GM12878 (cell line): Measurements from ENCODE around the gene GOLGA8Q. TPM values are rescaled to one million over a fixed set of nuclear protein-coding genes. Genes with fewer than 3 reads are reported as not detected.
"Not testable (repeated sequence)": the region's sequence is repeated elsewhere in the genome, so short reads cannot be mapped to it uniquely, and the experiment has no call there.

ENCODE experiments used
- ATAC-seq: fragments of 200-7000 bp; cut with Tn5 transposase; 3 replicates; pipeline ENCODE4 v1.9.1; 2020; ENCODE audit warnings: mild to moderate bottlenecking, moderate library complexity
- BruUV-seq: library from RNA; stranded (reverse); fragments of 400-500 nt; replicated peaks from 2 replicates; lab custom pipeline; 2021; lab: Mats Ljungman, UMichigan
- CTCF ChIA-PET: fragments of 300-600 bp; sonication (Branson Sonifier 250); formaldehyde crosslinking; extraction: SDS; loops from one replicate; lab custom pipeline; 2021; ENCODE audit warnings: inconsistent platforms; lab: Yijun Ruan, JAX
- POLR2A ChIA-PET: fragments of 350-600 bp; formaldehyde crosslinking; extraction: SDS; loops from one replicate; lab custom pipeline; 2021; ENCODE audit warnings: inconsistent platforms; lab: Charles Lee
- RAD21 ChIA-PET: fragments of 300-600 bp; sonication (Branson Sonifier 250); formaldehyde crosslinking; loops from one replicate; lab custom pipeline; 2023; ENCODE audit warnings: antibody characterized with exemption; ENCODE audit not compliant: unreplicated experiment; lab: Charles Lee
- SMC1A ChIA-PET: fragments of 300-600 bp; sonication (Branson Sonifier 250); formaldehyde crosslinking; loops from one replicate; lab custom pipeline; 2023; ENCODE audit not compliant: unreplicated experiment, uncharacterized antibody; lab: Charles Lee
- DNase-seq: peaks from one replicate; pipeline ENCODE4 v3.0.0-alpha.2; 2011; ENCODE audit warnings: low read depth, low spot score
- FAIRE-seq: peaks from 3 replicates; lab custom pipeline; 2011; peaks lifted over from hg19 to GRCh38; lab: Jason Lieb, UNC
- H2AFZ ChIP-seq: 2 replicates; pipeline ENCODE4 v1.6.0; 2011; ENCODE audit warnings: low read depth, low read length, control low read depth; ENCODE audit not compliant: control insufficient read depth
- H3K27ac ChIP-seq: 2 replicates; pipeline ENCODE4 v1.5.1; 2011; ENCODE audit warnings: control low read depth; ENCODE audit not compliant: control insufficient read depth, insufficient read depth
- H3K27me3 ChIP-seq, 2 experiments: replicated peaks in 1 of 2; 2 replicates each; pipeline versions ENCODE4 v1.6.0 to v1.6.1; 2011; ENCODE audit warnings: low read length in 1 of 2; ENCODE audit not compliant: control insufficient read depth in 2 of 2, insufficient read depth in 2 of 2
- H3K36me3 ChIP-seq, 2 experiments: 2 replicates each; pipeline ENCODE4 v1.5.1; 2011; ENCODE audit warnings: low read length in 1 of 2; ENCODE audit not compliant: control insufficient read depth in 2 of 2, insufficient read depth in 2 of 2
- H3K4me1 ChIP-seq: 2 replicates; pipeline ENCODE4 v1.6.1; 2011; ENCODE audit warnings: mild to moderate bottlenecking, low read length, moderate library complexity, mixed read lengths; ENCODE audit not compliant: control insufficient read depth, insufficient read depth
- H3K4me2 ChIP-seq: 2 replicates; pipeline ENCODE4 v1.6.0; 2011; ENCODE audit warnings: control low read depth; ENCODE audit not compliant: control insufficient read depth, insufficient read depth
- H3K4me3 ChIP-seq: fragments of 200-600 bp; sonication (generic); 2 replicates; pipeline ENCODE4 v1.5.1; 2016
- H3K79me2 ChIP-seq: 2 replicates; pipeline ENCODE4 v1.6.0; 2011; ENCODE audit warnings: low read length; ENCODE audit not compliant: control insufficient read depth, insufficient read depth
- H3K9ac ChIP-seq: 2 replicates; pipeline ENCODE4 v1.8.0; 2011; ENCODE audit warnings: low read length, control low read depth, mixed read lengths; ENCODE audit not compliant: control insufficient read depth, insufficient read depth
- H3K9me3 ChIP-seq: replicated peaks from 3 replicates; pipeline ENCODE4 v1.5.1; 2011; ENCODE audit warnings: mild to moderate bottlenecking, low read length; ENCODE audit not compliant: control insufficient read depth, insufficient read depth
- H4K20me1 ChIP-seq: 2 replicates; pipeline ENCODE4 v1.6.0; 2011; ENCODE audit not compliant: control insufficient read depth, insufficient read depth
- WGBS: methylation state at CpG from one replicate; pipeline ENCODE4 v1.1.6; 2016; ENCODE audit warnings: low lambda C conversion rate; ENCODE audit not compliant: insufficient replicate concordance, insufficient coverage; ENCODE audit errors: missing lambda C conversion rate; 5-methylcytosine and 5-hydroxymethylcytosine counted together
- in situ Hi-C: fragments of 300-500 bp; cut with MboI; formaldehyde crosslinking; loops from 9 replicates; pipeline ENCODE4 v1.14.3; 2018; ENCODE audit warnings: mixed read lengths
- intact Hi-C: fragments of 100-400 bp; cut with micrococcal nuclease; formaldehyde crosslinking; loops from one replicate; pipeline ENCODE4 v1.14.2; 2022; ENCODE audit not compliant: unreplicated experiment
- polyA plus RNA-seq, 11 experiments: library from polyadenylated mRNA; depleted of rRNA in 4 of 11; unstranded in 6 of 11; stranded (reverse) in 5 of 11; fragments of >200 nt; fragmentation: Nextera tagmentation in 4 of 11; fragmentation: Illumina TruSeq in 1 of 11; extraction: Ambion mirVana in 4 of 11; extraction: Trizol in 1 of 11; gene quantifications; 1 replicate in 1 of 11; 2 replicates in 10 of 11; pipeline versions ENCODE4 v1.2.1 to v1.2.3, GENCODE V29; 2011 to 2016; ENCODE audit warnings: inconsistent platforms in 2 of 11, missing spikeins in 2 of 11, low read depth in 1 of 11
- small RNA-seq: library from RNA; depleted of rRNA; stranded (forward); fragments of <200 nt; gene quantifications from one replicate; pipeline ENCODE3, GENCODE V24; 2014
- total RNA-seq, 4 experiments: library from RNA; depleted of rRNA in 3 of 4; stranded (reverse); fragments of >200 nt in 3 of 4; fragmentation: Illumina TruSeq in 1 of 4; extraction: Trizol in 1 of 4; gene quantifications; 2 replicates each; pipeline versions ENCODE4 v1.2.1 to v1.2.3, GENCODE V29; 2013 to 2021

The GOLGA8Q gene
- total and polyA plus RNA-seq, 10 of the 15 experiments (the other 5 are each of a cell fraction or from before 2014, with no cell fraction given): 0.04 to 0.35 (median 0.08) TPM; not detected in 6

DNA sequence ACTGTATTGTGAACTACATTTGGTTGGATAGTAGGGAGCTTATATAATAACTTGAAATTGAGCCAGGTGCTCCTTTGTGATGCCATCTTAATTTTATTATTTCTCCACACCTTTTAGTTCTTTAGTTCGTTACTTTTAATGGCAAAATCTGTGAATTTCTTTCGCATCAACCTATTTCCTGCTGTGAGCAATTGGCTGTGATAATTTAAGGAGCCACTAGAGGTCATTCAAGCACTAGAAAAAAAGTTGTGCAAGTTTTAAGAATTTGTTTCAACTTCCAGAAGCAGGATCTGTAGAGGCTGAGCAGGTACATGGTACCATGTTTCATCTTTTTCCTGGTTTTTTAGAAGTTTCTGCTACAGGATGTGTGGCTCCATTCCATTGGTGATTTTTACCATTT, 47.1 kb downstream of the GOLGA8Q start:
- H3K4me2 ChIP-seq, H3K79me2 ChIP-seq, H3K36me3 ChIP-seq, H3K27ac ChIP-seq, POLR2A ChIA-PET, H3K4me1 ChIP-seq, H3K4me3 ChIP-seq, CTCF ChIA-PET, FAIRE-seq, H3K9ac ChIP-seq, H3K9me3 ChIP-seq, RAD21 ChIA-PET, SMC1A ChIA-PET, H3K27me3 ChIP-seq, in situ Hi-C loops, DNase-seq, intact Hi-C loops, H2AFZ ChIP-seq, H4K20me1 ChIP-seq, BruUV-seq, ATAC-seq: not testable (repeated sequence)
- 0% methylated on average over 2 of the region's 2 CpGs for WGBS

- DNase-seq, H3K36me3 ChIP-seq, H3K4me3 ChIP-seq, H2AFZ ChIP-seq, ATAC-seq, H3K79me2 ChIP-seq, RAD21 ChIA-PET, H3K9ac ChIP-seq, in situ Hi-C loops, H3K4me1 ChIP-seq, H3K27ac ChIP-seq, H4K20me1 ChIP-seq, BruUV-seq, SMC1A ChIA-PET, H3K9me3 ChIP-seq, H3K4me2 ChIP-seq, H3K27me3 ChIP-seq, POLR2A ChIA-PET, intact Hi-C loops, CTCF ChIA-PET, FAIRE-seq: not testable (repeated sequence)
- WGBS: 65% methylated on average over 7 of the region's 8 CpGs
Measured at GRCh38 chr15:30603796-30604195, 51.9 kb downstream of the GOLGA8Q start, which contains the start of gene GOLGA8H. TSS of gene GOLGA8H (plus strand) at chr15:30604028. CDS start at chr15:30604126, 98 bp downstream.

Small RNA genes within 50 kb of the gene (small RNA-seq; reads per million reads assigned to genes)
- not detected for gene RF00096
- gene RN7SL796P: not detected

Other genes with a start within 250 kb of the GOLGA8Q start
- 0.34 TPM in 1 of 2 replicates, not detected in the other for gene CHRFAM7A, start 158.5 kb upstream of the GOLGA8Q start, total RNA-seq (2014; rRNA removed)
- gene CHRFAM7A, start 158.5 kb upstream of the GOLGA8Q start, total RNA-seq (2014; rRNA removed; fragmentation: Illumina TruSeq; extraction: Trizol): 0.58 TPM in 1 of 2 replicates, not detected in the other
- gene CHRFAM7A, start 158.5 kb upstream of the GOLGA8Q start, total RNA-seq (2021): not detected in 2 replicates
- gene CHRFAM7A, start 158.5 kb upstream of the GOLGA8Q start, polyA plus RNA-seq (2011; rRNA removed): 0.75 and 1.7 TPM in 2 replicates
- 0.25 TPM in 1 of 2 replicates, not detected in the other for gene CHRFAM7A, start 158.5 kb upstream of the GOLGA8Q start, polyA plus RNA-seq (2014; fragmentation: Illumina TruSeq; extraction: Trizol)
- not detected for gene CHRFAM7A, start 158.5 kb upstream of the GOLGA8Q start, polyA plus RNA-seq (2014; fragmentation: Nextera tagmentation; extraction: Ambion mirVana)
- 0.37 and 1.1 TPM in 2 replicates for gene CHRFAM7A, start 158.5 kb upstream of the GOLGA8Q start, polyA plus RNA-seq (2014; rRNA removed)
- gene CHRFAM7A, start 158.5 kb upstream of the GOLGA8Q start, polyA plus RNA-seq (2016; fragmentation: Nextera tagmentation; extraction: Ambion mirVana): not detected
- not detected in 2 replicates for gene GOLGA8R, start 137.8 kb upstream of the GOLGA8Q start, total RNA-seq (2014; rRNA removed)
- 0.09 TPM in 1 of 2 replicates, not detected in the other for gene GOLGA8R, start 137.8 kb upstream of the GOLGA8Q start, total RNA-seq (2014; rRNA removed; fragmentation: Illumina TruSeq; extraction: Trizol)
- 0.13 TPM in 1 of 2 replicates, not detected in the other for gene GOLGA8R, start 137.8 kb upstream of the GOLGA8Q start, total RNA-seq (2021)
- gene GOLGA8R, start 137.8 kb upstream of the GOLGA8Q start, polyA plus RNA-seq (2011; rRNA removed): 0.03 and 0.04 TPM in 2 replicates
- gene GOLGA8R, start 137.8 kb upstream of the GOLGA8Q start, polyA plus RNA-seq (2014; fragmentation: Illumina TruSeq; extraction: Trizol): 0.03 TPM in 1 of 2 replicates, not detected in the other
- not detected for gene GOLGA8R, start 137.8 kb upstream of the GOLGA8Q start, polyA plus RNA-seq (2014; fragmentation: Nextera tagmentation; extraction: Ambion mirVana)
- gene GOLGA8R, start 137.8 kb upstream of the GOLGA8Q start, polyA plus RNA-seq (2014; rRNA removed): not detected in 2 replicates
- gene GOLGA8R, start 137.8 kb upstream of the GOLGA8Q start, polyA plus RNA-seq (2016; fragmentation: Nextera tagmentation; extraction: Ambion mirVana): under 1 TPM in 1 of 2 experiments, not detected in 1; 0.05 TPM
- 0.49 and 0.56 TPM in 2 replicates for gene GOLGA8H, start 52.0 kb downstream of the GOLGA8Q start, total RNA-seq (2014; rRNA removed)
- 0.18 and 0.41 TPM in 2 replicates for gene GOLGA8H, start 52.0 kb downstream of the GOLGA8Q start, total RNA-seq (2014; rRNA removed; fragmentation: Illumina TruSeq; extraction: Trizol)
- gene GOLGA8H, start 52.0 kb downstream of the GOLGA8Q start, total RNA-seq (2021): 0.23 and 0.35 TPM in 2 replicates
- 0.52 and 0.54 TPM in 2 replicates for gene GOLGA8H, start 52.0 kb downstream of the GOLGA8Q start, polyA plus RNA-seq (2011; rRNA removed)
- gene GOLGA8H, start 52.0 kb downstream of the GOLGA8Q start, polyA plus RNA-seq (2014; fragmentation: Illumina TruSeq; extraction: Trizol): 0.35 and 0.54 TPM in 2 replicates
- not detected for gene GOLGA8H, start 52.0 kb downstream of the GOLGA8Q start, polyA plus RNA-seq (2014; fragmentation: Nextera tagmentation; extraction: Ambion mirVana)
- 0.28 and 0.42 TPM in 2 replicates for gene GOLGA8H, start 52.0 kb downstream of the GOLGA8Q start, polyA plus RNA-seq (2014; rRNA removed)
- gene GOLGA8H, start 52.0 kb downstream of the GOLGA8Q start, polyA plus RNA-seq (2016; fragmentation: Nextera tagmentation; extraction: Ambion mirVana): not detected